Astrocyte (in vitro differentiated cells and primary cell): ENCODE measurements around the gene NECTIN1.

Source experiments
- EZH2 ChIP-seq: IDR thresholded peaks from 2 replicates; pipeline ENCODE4 v1.6.1; 2012; ENCODE audit warnings: mild to moderate bottlenecking, low read length, inconsistent platforms; ENCODE audit not compliant: insufficient read depth
- TF ChIP-seq, protein P1 (sequence below): IDR thresholded peaks from 2 replicates; pipeline ENCODE4 v1.5.1; 2011; ENCODE audit warnings: low read depth, mild to moderate bottlenecking, inconsistent platforms, low read length, moderate library complexity; ENCODE audit not compliant: insufficient read depth

DNA sequence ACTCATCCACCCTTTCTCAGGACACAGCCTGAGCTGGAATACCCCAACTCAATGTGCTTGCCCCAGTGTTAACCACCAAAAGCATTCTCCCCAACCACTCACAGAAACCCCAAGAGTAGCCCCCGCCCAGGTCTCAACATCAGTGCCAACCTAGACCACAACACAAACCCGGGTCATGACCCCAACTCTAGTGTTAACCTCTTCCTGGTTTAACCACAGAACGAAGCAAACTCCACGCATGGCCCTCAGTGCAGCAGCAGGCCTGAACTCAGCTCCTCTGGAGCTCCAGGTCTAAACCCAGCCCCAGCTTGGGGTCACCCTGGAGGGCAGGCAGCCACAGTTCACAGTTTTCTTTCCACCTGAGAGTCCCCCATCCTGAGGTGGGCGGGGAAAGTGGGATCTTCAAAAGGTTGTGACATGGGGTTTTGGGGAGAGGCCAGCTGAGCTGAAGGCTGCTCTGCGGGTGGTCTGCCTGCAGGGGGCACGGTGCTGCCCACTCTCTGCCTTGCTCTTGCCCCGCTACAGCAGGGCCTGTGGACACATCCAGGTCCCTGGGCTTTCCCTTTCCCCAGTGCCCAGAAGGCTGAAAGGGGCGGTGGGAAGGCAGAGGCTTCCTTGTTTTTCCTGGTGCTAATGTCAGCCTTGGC lies 37.9 kb downstream of the NECTIN1 start:
- TF ChIP-seq, protein P1, sequence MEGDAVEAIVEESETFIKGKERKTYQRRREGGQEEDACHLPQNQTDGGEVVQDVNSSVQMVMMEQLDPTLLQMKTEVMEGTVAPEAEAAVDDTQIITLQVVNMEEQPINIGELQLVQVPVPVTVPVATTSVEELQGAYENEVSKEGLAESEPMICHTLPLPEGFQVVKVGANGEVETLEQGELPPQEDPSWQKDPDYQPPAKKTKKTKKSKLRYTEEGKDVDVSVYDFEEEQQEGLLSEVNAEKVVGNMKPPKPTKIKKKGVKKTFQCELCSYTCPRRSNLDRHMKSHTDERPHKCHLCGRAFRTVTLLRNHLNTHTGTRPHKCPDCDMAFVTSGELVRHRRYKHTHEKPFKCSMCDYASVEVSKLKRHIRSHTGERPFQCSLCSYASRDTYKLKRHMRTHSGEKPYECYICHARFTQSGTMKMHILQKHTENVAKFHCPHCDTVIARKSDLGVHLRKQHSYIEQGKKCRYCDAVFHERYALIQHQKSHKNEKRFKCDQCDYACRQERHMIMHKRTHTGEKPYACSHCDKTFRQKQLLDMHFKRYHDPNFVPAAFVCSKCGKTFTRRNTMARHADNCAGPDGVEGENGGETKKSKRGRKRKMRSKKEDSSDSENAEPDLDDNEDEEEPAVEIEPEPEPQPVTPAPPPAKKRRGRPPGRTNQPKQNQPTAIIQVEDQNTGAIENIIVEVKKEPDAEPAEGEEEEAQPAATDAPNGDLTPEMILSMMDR: no peak
- no peak for TF ChIP-seq EZH2
